Endothelial cell of umbilical vein (primary cell): Measurements from ENCODE around the gene NABP1. TPM values are rescaled to one million over a fixed set of nuclear protein-coding genes. Genes with fewer than 3 reads are reported as not detected.

ENCODE experiments used
- BruUV-seq: library from RNA; stranded (reverse); fragments of 400-500 nt; replicated peaks from 2 replicates; lab custom pipeline; 2021; lab: Mats Ljungman, UMichigan
- CTCF ChIA-PET: fragments of 300-600, 350-600 bp; sonication (Branson Sonifier 250); formaldehyde crosslinking; loops from one replicate; lab custom pipeline; 2021; ENCODE audit warnings: antibody characterized with exemption, inconsistent platforms; lab: Charles Lee
- POLR2A ChIA-PET: fragments of 300-600, 350-600 bp; sonication (Branson Sonifier 250); formaldehyde crosslinking; loops from one replicate; lab custom pipeline; 2021; ENCODE audit warnings: antibody characterized with exemption, inconsistent platforms; lab: Charles Lee
- DNase-seq: peaks from one replicate; pipeline ENCODE4 v3.0.0-alpha.2; 2011; ENCODE audit warnings: low read depth, low spot score
- FAIRE-seq: peaks from 2 replicates; lab custom pipeline; 2011; peaks lifted over from hg19 to GRCh38; lab: Jason Lieb, UNC
- H2AFZ ChIP-seq: 2 replicates; pipeline ENCODE4 v1.6.0; 2012; ENCODE audit warnings: low read depth, low read length, control low read depth, inconsistent platforms
- H3K27ac ChIP-seq: 2 replicates; pipeline ENCODE4 v1.5.1; 2011; ENCODE audit warnings: low read depth, mild to moderate bottlenecking, control low read depth, low read length, moderate library complexity; ENCODE audit not compliant: insufficient read depth
- H3K27me3 ChIP-seq, 2 experiments: 2 replicates each; pipeline versions ENCODE4 v1.6.0 to v1.6.1; 2011; ENCODE audit warnings: low read length in 2 of 2, mixed read lengths in 1 of 2; ENCODE audit not compliant: control insufficient read depth in 2 of 2, insufficient read depth in 2 of 2
- H3K36me3 ChIP-seq, 2 experiments: 2 replicates in 1 of 2; 3 replicates in 1 of 2; pipeline ENCODE4 v1.5.1; 2011; ENCODE audit warnings: low read length in 2 of 2, mild to moderate bottlenecking in 1 of 2, moderate library complexity in 1 of 2; ENCODE audit not compliant: control insufficient read depth in 2 of 2, insufficient read depth in 2 of 2; ENCODE audit errors: extremely low read depth in 1 of 2
- H3K4me1 ChIP-seq: 3 replicates; pipeline ENCODE4 v1.5.1; 2011; ENCODE audit warnings: mild to moderate bottlenecking, low read length; ENCODE audit not compliant: control insufficient read depth, insufficient read depth; ENCODE audit errors: extremely low read depth
- H3K4me2 ChIP-seq: 2 replicates; pipeline ENCODE4 v1.6.1; 2011; ENCODE audit warnings: low read length, control low read depth, mixed read lengths; ENCODE audit not compliant: insufficient read depth
- H3K4me3 ChIP-seq, 3 experiments: fragments of 200-600 bp in 1 of 3; sonication (generic), shearing (Covaris generic) in 1 of 3; replicated peaks in 1 of 3; 2 replicates each; pipeline ENCODE4 v1.5.1; 2011 to 2016; ENCODE audit warnings: control low read depth in 3 of 3, low read length in 3 of 3, mild to moderate bottlenecking in 2 of 3, inconsistent platforms in 1 of 3, low read depth in 1 of 3, moderate library complexity in 1 of 3; ENCODE audit not compliant: insufficient read depth in 1 of 3
- H3K79me2 ChIP-seq: 2 replicates; pipeline ENCODE4 v1.6.0; 2012; ENCODE audit warnings: low read length, inconsistent platforms; ENCODE audit not compliant: control insufficient read depth, insufficient read depth
- H3K9ac ChIP-seq: replicated peaks from 2 replicates; pipeline ENCODE3; 2011; ENCODE audit warnings: low read length, control low read depth; ENCODE audit not compliant: insufficient read depth; ENCODE audit errors: extremely low read depth
- H3K9me1 ChIP-seq: replicated peaks from 3 replicates; pipeline ENCODE4 v1.6.0; 2011; ENCODE audit warnings: mild to moderate bottlenecking, low read length; ENCODE audit not compliant: control insufficient read depth, insufficient read depth; ENCODE audit errors: extremely low read depth
- H3K9me3 ChIP-seq: replicated peaks from 2 replicates; pipeline ENCODE4 v1.5.1; 2012; ENCODE audit warnings: low read length, inconsistent platforms; ENCODE audit not compliant: control insufficient read depth, insufficient read depth
- H4K20me1 ChIP-seq: replicated peaks from 2 replicates; pipeline ENCODE3; 2011; ENCODE audit warnings: mild to moderate bottlenecking, low read length; ENCODE audit not compliant: control insufficient read depth, insufficient read depth; ENCODE audit errors: extremely low read depth
- EZH2 ChIP-seq: IDR thresholded peaks from 2 replicates; pipeline ENCODE4 v1.6.1; 2012; ENCODE audit warnings: borderline replicate concordance, low read depth, mild to moderate bottlenecking, moderate library complexity, low read length, inconsistent platforms; ENCODE audit not compliant: severe bottlenecking
- FOS ChIP-seq: IDR thresholded peaks from 2 replicates; pipeline ENCODE4 v1.6.1; 2011; ENCODE audit warnings: mild to moderate bottlenecking, low read length, moderate library complexity, borderline replicate concordance; ENCODE audit not compliant: insufficient read depth
- GATA2 ChIP-seq: IDR thresholded peaks from 2 replicates; pipeline ENCODE4 v1.7.0; 2011; ENCODE audit warnings: low read depth, mild to moderate bottlenecking, moderate library complexity, mixed read lengths, low read length; ENCODE audit not compliant: insufficient read length, insufficient read depth
- JUN ChIP-seq: IDR thresholded peaks from 2 replicates; pipeline ENCODE4 v1.6.1; 2011; ENCODE audit warnings: borderline replicate concordance, low read depth; ENCODE audit not compliant: insufficient read length, insufficient read depth
- MYC ChIP-seq: IDR thresholded peaks from one replicate; pipeline ENCODE4 v1.6.1; 2011; ENCODE audit warnings: mild to moderate bottlenecking, low read depth, low read length
- POLR2A ChIP-seq: IDR thresholded peaks from 2 replicates; pipeline ENCODE4 v1.6.1; 2012; ENCODE audit warnings: low read depth, mild to moderate bottlenecking, control low read depth, low read length
- POLR2AphosphoS5 ChIP-seq: IDR thresholded peaks from 2 replicates; pipeline ENCODE4 v1.6.1; 2012; ENCODE audit warnings: low read depth, mild to moderate bottlenecking, control low read depth, low read length, moderate library complexity; ENCODE audit not compliant: insufficient read depth
- dilution Hi-C: fragments of 300-500 bp; cut with MboI; formaldehyde crosslinking; loops from one replicate; pipeline ENCODE4 v1.15.0; 2019; ENCODE audit warnings: low sequenced_read_pairs; ENCODE audit not compliant: extremely low pct_ligation_motif_present
- intact Hi-C: fragments of 100-400 bp; cut with micrococcal nuclease; formaldehyde crosslinking; loops from one replicate; pipeline ENCODE4 v1.10.0; 2022
- polyA plus RNA-seq, 4 experiments: library from polyadenylated mRNA; depleted of rRNA in 3 of 4; stranded (reverse) in 3 of 4; unstranded in 1 of 4; fragments of >200 nt; gene quantifications; 2 replicates each; pipeline versions ENCODE4 v1.2.1 to v1.2.3, GENCODE V29; 2011 to 2012; ENCODE audit warnings: missing spikeins in 1 of 4
- total RNA-seq: library from RNA; stranded (reverse); gene quantifications from 2 replicates; pipeline ENCODE4 v1.2.3, GENCODE V29; 2021
- TF ChIP-seq, protein P1 (sequence below): IDR thresholded peaks from 2 replicates; pipeline ENCODE4 v1.6.1; 2011; ENCODE audit not compliant: insufficient read depth, insufficient read length
- TF ChIP-seq, protein P2 (sequence below), 2 donors: IDR thresholded peaks; 1 replicate in 1 of 2; 2 replicates in 1 of 2; pipeline ENCODE4 v1.5.1; 2011; ENCODE audit warnings: low read length in 2 of 2, mild to moderate bottlenecking in 2 of 2, moderate library complexity in 2 of 2, control low read depth in 1 of 2, inconsistent platforms in 1 of 2, low read depth in 1 of 2; ENCODE audit not compliant: insufficient read depth in 1 of 2; ENCODE audit errors: extremely low read depth in 1 of 2

NABP1 gene
- total and polyA plus RNA-seq, 2 donors (not counting 3 experiments of a cell fraction or from before 2014, with no cell fraction given) = 14.7 to 47.6 TPM

DNA sequence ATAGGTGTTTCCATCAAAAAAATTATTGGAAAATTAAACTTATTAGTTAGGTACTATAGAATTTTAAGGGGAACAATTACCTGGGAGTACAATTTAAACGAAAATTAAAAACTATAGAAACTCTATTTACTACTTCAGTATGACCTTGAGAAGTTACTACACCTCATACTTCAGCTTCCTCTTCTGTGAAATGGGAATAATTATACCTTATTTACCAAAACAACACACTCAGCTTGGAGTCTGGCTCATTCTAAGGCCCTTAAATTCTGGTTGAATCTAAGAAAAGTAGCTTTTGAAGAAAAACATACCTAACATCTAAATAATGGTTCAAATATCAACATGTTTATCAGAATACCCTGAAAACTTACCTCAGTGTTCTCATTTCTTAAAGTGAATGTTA, 2.7 kb downstream of the NABP1 start:
- no peaks in the 10 kb centered on the region for H4K20me1 ChIP-seq
- no TSS peak for BruUV-seq
- ChIA-PET POLR2A (interaction anchor here (1.0 to 1.3 kb wide), 2 partner anchors 9 kb away, joined by 4 to 6 read pairs; no protein-coding TSS in a partner anchor), CTCF (interaction anchor here (0.6 to 2.5 kb wide), 4 partner anchors 11 to 114 kb away, joined by 3 to 7 read pairs (median 4); no protein-coding TSS in a partner anchor)
- FAIRE-seq (no peak), DNase-seq (no peak)
- peaks cover 50% of the 10 kb centered on the region for H3K79me2 ChIP-seq
- H3K27ac ChIP-seq = peak overlapping the region; percentile 97
- H3K27me3 ChIP-seq = no peaks in the 10 kb centered on the region
- H3K4me3 ChIP-seq = peak overlapping the region in 2 of 3 experiments; percentile 62 to 88
- peaks cover 60% of the 10 kb centered on the region for H3K4me1 ChIP-seq
- H3K9me3 ChIP-seq = no peaks in the 10 kb centered on the region
- TF ChIP-seq POLR2A (no peak), MYC (no peak), JUN (no peak), FOS (no peak), POLR2AphosphoS5 (no peak), GATA2 (no peak), EZH2 (no peak)
- TF ChIP-seq, protein P1, sequence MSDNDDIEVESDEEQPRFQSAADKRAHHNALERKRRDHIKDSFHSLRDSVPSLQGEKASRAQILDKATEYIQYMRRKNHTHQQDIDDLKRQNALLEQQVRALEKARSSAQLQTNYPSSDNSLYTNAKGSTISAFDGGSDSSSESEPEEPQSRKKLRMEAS = no peak
- TF ChIP-seq, protein P2, sequence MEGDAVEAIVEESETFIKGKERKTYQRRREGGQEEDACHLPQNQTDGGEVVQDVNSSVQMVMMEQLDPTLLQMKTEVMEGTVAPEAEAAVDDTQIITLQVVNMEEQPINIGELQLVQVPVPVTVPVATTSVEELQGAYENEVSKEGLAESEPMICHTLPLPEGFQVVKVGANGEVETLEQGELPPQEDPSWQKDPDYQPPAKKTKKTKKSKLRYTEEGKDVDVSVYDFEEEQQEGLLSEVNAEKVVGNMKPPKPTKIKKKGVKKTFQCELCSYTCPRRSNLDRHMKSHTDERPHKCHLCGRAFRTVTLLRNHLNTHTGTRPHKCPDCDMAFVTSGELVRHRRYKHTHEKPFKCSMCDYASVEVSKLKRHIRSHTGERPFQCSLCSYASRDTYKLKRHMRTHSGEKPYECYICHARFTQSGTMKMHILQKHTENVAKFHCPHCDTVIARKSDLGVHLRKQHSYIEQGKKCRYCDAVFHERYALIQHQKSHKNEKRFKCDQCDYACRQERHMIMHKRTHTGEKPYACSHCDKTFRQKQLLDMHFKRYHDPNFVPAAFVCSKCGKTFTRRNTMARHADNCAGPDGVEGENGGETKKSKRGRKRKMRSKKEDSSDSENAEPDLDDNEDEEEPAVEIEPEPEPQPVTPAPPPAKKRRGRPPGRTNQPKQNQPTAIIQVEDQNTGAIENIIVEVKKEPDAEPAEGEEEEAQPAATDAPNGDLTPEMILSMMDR (IDR thresholded peaks at IDR 0.05; ENCODE audit: extremely low read depth in 1 of 2, insufficient read depth in 1 of 2, low read depth in 1 of 2, low read length in 2 of 2) = no peak
- H3K9me1 ChIP-seq = no peaks in the 10 kb centered on the region
- H2AFZ ChIP-seq = no peak overlapping the region
- peak overlapping the region; percentile 99 for H3K4me2 ChIP-seq
- H3K9ac ChIP-seq = peak overlapping the region; percentile 76
- peaks cover 4 to 33% of the 10 kb centered on the region in 2 experiments for H3K36me3 ChIP-seq
- intact Hi-C loops = loop anchor here (10.0 kb wide), 1 partner anchor 294 kb away; no protein-coding TSS in a partner anchor
- dilution Hi-C loops = no loop called here
